Suprapubic skin (tissue), 4 donors: ENCODE results near the gene ADAMTS15. TPM values are rescaled to one million over a fixed set of nuclear protein-coding genes. Genes with fewer than 3 reads are reported as not detected.

Experiments
- DNase-seq, 2 donors: peaks; one replicate each; pipeline ENCODE4 v3.0.0-alpha.2; 2019; ENCODE audit warnings: low spot score in 2 of 2
- H3K27ac ChIP-seq: fragments of 200-600 bp; sonication (generic); one replicate; pipeline ENCODE4 v1.5.1; 2019
- H3K27me3 ChIP-seq: fragments of 200-600 bp; sonication (generic); one replicate; pipeline ENCODE4 v1.5.1; 2019
- H3K36me3 ChIP-seq: fragments of 200-600 bp; sonication (generic); one replicate; pipeline ENCODE4 v1.5.1; 2019
- H3K4me1 ChIP-seq: fragments of 200-600 bp; sonication (generic); one replicate; pipeline ENCODE4 v1.5.1; 2019
- H3K4me3 ChIP-seq: fragments of 200-600 bp; sonication (generic); one replicate; pipeline ENCODE4 v1.5.1; 2019; ENCODE audit warnings: mild to moderate bottlenecking
- H3K9me3 ChIP-seq: fragments of 200-600 bp; sonication (generic); one replicate; pipeline ENCODE4 v1.5.1; 2019
- CTCF ChIP-seq, 2 donors: fragments of 200-600 bp in 1 of 2; fragments of 450-650 bp in 1 of 2; sonication (generic) in 1 of 2; IDR thresholded peaks; one replicate each; pipeline ENCODE4 v1.5.1; 2016 to 2019; ENCODE audit warnings: antibody characterized with exemption in 2 of 2, mild to moderate bottlenecking in 1 of 2, moderate library complexity in 1 of 2
- EP300 ChIP-seq: sonication (generic); formaldehyde crosslinking; IDR thresholded peaks from one replicate; pipeline ENCODE4 v1.6.1; 2017; ENCODE audit warnings: antibody characterized with exemption
- POLR2A ChIP-seq, 2 donors: fragments of 450-650 bp; IDR thresholded peaks; one replicate each; pipeline ENCODE4 v1.6.1; 2017; ENCODE audit warnings: antibody characterized with exemption in 2 of 2, mild to moderate bottlenecking in 2 of 2, moderate library complexity in 2 of 2
- POLR2AphosphoS5 ChIP-seq, 3 donors: sonication (generic); formaldehyde crosslinking; IDR thresholded peaks; one replicate each; pipeline ENCODE4 v1.6.1; 2017; ENCODE audit warnings: antibody characterized with exemption in 3 of 3
- WGBS: methylation state at CpG from one replicate; pipeline ENCODE4 v1.1.5; 2018; 5-methylcytosine and 5-hydroxymethylcytosine counted together
- total RNA-seq, 4 donors: library from RNA; depleted of rRNA; stranded (reverse); fragments of >200 nt; gene quantifications; one replicate each; pipeline ENCODE4 v1.1.0, GENCODE V29; 2016

The ADAMTS15 gene
- total RNA-seq, 4 donors from 2014 or later = 3.8 to 7.2 (median 5.7) TPM

GRCh38 chr11:130514316-130514715 is 65.9 kb downstream of the ADAMTS15 start:
- H3K36me3 ChIP-seq = no peaks in the 10 kb centered on the region
- no peaks in the 10 kb centered on the region for H3K9me3 ChIP-seq
- H3K27ac ChIP-seq = no peak overlapping the region
- no peaks in the 10 kb centered on the region for H3K4me1 ChIP-seq
- H3K27me3 ChIP-seq = no peaks in the 10 kb centered on the region
- TF ChIP-seq POLR2A (IDR thresholded peaks at IDR 0.05) (no peak), POLR2AphosphoS5 (IDR thresholded peaks at IDR 0.05) (no peak), CTCF (IDR thresholded peaks at IDR 0.05) (no peak), EP300 (no peak)
- no peak for DNase-seq
- no peak overlapping the region for H3K4me3 ChIP-seq

DNA sequence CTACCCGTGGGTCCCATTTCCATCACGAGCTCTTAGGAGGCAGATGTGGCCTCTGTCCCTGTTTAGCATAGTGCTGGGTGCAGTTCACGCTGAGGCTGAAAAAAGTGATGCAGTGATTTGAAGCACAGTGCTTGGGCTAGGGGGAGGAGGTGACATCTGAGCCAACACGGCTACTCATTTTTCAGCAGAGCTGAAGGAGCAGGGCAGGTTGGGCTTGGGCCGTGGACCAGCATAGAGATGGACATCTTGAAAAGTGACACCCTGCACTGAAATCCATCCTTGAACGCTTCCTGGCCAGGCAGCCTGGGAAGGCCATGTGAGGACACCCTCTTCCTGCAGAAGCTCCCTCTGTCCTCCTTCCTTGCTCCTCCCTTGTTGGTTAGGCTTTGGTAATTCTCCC is 66.4 kb downstream of the ADAMTS15 start:
- Histone ChIP-seq H3K4me3 (no peak overlapping the region), H3K27ac (no peak overlapping the region), H3K4me1 (no peaks in the 10 kb centered on the region), H3K9me3 (no peaks in the 10 kb centered on the region), H3K27me3 (no peaks in the 10 kb centered on the region), H3K36me3 (no peaks in the 10 kb centered on the region)
- DNase-seq = no peak
- TF ChIP-seq CTCF (IDR thresholded peaks at IDR 0.05) (no peak), EP300 (no peak), POLR2AphosphoS5 (IDR thresholded peaks at IDR 0.05) (no peak), POLR2A (IDR thresholded peaks at IDR 0.05) (no peak)
- 93% methylated on average over 5 of the region's 6 CpGs for WGBS

GRCh38 chr11:130515829-130516553 is 67.5 kb downstream of the ADAMTS15 start:
- Histone ChIP-seq H3K27ac (no peak overlapping the region), H3K27me3 (no peaks in the 10 kb centered on the region), H3K9me3 (no peaks in the 10 kb centered on the region), H3K36me3 (no peaks in the 10 kb centered on the region), H3K4me1 (peaks cover 8% of the 10 kb centered on the region), H3K4me3 (no peak overlapping the region)
- TF ChIP-seq POLR2A (IDR thresholded peaks at IDR 0.05) (no peak), POLR2AphosphoS5 (IDR thresholded peaks at IDR 0.05) (no peak), CTCF (IDR thresholded peaks at IDR 0.05) (no peak)
- 77% methylated on average over 4 of the region's 4 CpGs for WGBS
- DNase-seq = no peak

DNA sequence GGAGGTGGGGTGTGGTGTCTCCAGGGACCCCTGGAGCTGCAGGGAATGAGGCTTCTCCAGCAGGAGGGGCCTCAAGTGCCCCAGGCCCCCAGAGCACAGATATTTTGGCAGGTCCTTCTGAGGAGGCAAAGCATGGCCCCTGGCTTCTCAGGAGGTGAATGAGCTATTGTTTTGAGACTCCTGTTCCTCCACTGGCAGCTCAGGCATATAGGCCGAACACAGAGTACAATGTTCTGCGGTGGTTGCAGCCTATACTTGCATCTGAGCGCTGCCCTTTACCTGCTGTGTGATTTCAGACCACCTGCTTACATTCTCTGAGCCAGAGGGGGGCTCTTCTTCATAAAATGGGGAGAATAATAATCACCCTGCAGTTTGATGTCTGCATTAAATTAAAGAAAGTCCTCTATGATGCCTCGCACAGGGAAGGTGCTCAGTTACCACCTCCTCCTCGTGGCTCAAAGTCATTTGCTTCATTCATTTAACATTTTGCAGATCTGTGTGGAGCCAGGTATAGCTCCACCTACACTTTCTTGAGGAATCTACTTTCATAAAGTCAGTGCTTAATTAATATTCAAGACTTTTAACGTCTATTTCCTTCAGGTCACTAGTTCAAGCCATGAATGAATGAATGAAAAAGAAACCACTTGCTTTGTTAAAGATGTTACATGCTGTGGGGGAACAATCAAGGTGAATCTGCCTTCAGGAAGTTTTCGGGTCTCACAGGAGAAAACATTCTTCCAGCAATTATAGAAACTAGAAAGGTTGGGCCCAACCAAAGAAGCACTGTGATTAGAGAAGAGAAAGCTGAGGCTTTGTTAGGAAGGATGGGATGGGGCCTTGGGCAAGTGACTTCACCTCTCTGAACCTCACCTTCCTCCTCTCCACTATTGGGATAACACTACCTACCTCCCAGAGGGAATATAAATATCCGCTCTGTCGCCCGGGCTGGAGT is 68.4 kb downstream of the ADAMTS15 start:
- H3K27me3 ChIP-seq = no peaks in the 10 kb centered on the region
- no peak for DNase-seq
- no peak overlapping the region for H3K4me3 ChIP-seq
- TF ChIP-seq POLR2AphosphoS5 (IDR thresholded peaks at IDR 0.05) (no peak), EP300 (no peak), POLR2A (IDR thresholded peaks at IDR 0.05) (no peak), CTCF (IDR thresholded peaks at IDR 0.05) (no peak)
- no peaks in the 10 kb centered on the region for H3K9me3 ChIP-seq
- WGBS = 88% methylated on average over 10 of the region's 10 CpGs
- H3K36me3 ChIP-seq = no peaks in the 10 kb centered on the region
- H3K27ac ChIP-seq = no peak overlapping the region
- peaks cover 16% of the 10 kb centered on the region for H3K4me1 ChIP-seq

- Histone ChIP-seq H3K27ac (no peak overlapping the region), H3K9me3 (no peaks in the 10 kb centered on the region), H3K36me3 (no peaks in the 10 kb centered on the region), H3K4me3 (no peak overlapping the region), H3K4me1 (peaks cover 27% of the 10 kb centered on the region), H3K27me3 (no peaks in the 10 kb centered on the region)
- no peak for DNase-seq
- TF ChIP-seq POLR2A (IDR thresholded peaks at IDR 0.05) = no peak
- TF ChIP-seq EP300 = no peak
- no peak for TF ChIP-seq POLR2AphosphoS5 (IDR thresholded peaks at IDR 0.05)
- no peak for TF ChIP-seq CTCF (IDR thresholded peaks at IDR 0.05)
- 91% methylated on average over 4 of the region's 4 CpGs for WGBS
Observed at GRCh38 chr11:130518164-130518680, 69.8 kb downstream of the ADAMTS15 start.
